ENCODE data around the gene FRY.

The FRY gene

GRCh38 chr13:32153056-32153455 lies 121.5 kb downstream of the FRY start:
- H3K27ac ChIP-seq: no peak overlapping the region
- TF ChIP-seq ZFX (IDR thresholded peaks at IDR 0.05) (no peak), CTCF (conservative IDR thresholded peaks at IDR 0.05) (no peak)

- no peak overlapping the region for H3K27ac ChIP-seq
- no peak for TF ChIP-seq CTCF (conservative IDR thresholded peaks at IDR 0.05)
- TF ChIP-seq ZFX (IDR thresholded peaks at IDR 0.05): no peak
Observed at GRCh38 chr13:32159137-32159869, 127.7 kb downstream of the FRY start.

- no peak overlapping the region for H3K27ac ChIP-seq
- TF ChIP-seq ZFX (IDR thresholded peaks at IDR 0.05): no peak
- no peak for TF ChIP-seq CTCF (conservative IDR thresholded peaks at IDR 0.05)
Observed at GRCh38 chr13:32162395-32163005, 130.9 kb downstream of the FRY start.

GRCh38 chr13:32164622-32165268 lies 133.2 kb downstream of the FRY start:
- peak overlapping the region; percentile 29 for H3K27ac ChIP-seq
- TF ChIP-seq CTCF (conservative IDR thresholded peaks at IDR 0.05): peak; percentile 99
- TF ChIP-seq ZFX (IDR thresholded peaks at IDR 0.05): no peak

- TF ChIP-seq CTCF (conservative IDR thresholded peaks at IDR 0.05) (no peak), ZFX (IDR thresholded peaks at IDR 0.05) (no peak)
- H3K27ac ChIP-seq: no peak overlapping the region
Observed at GRCh38 chr13:32165796-32166195, 134.2 kb downstream of the FRY start.

GRCh38 chr13:32168131-32168530 lies 136.6 kb downstream of the FRY start:
- H3K27ac ChIP-seq: no peak overlapping the region
- TF ChIP-seq ZFX (IDR thresholded peaks at IDR 0.05): no peak
- no peak for TF ChIP-seq CTCF (conservative IDR thresholded peaks at IDR 0.05)

- H3K27ac ChIP-seq: no peak overlapping the region
- TF ChIP-seq CTCF (conservative IDR thresholded peaks at IDR 0.05) (no peak), ZFX (IDR thresholded peaks at IDR 0.05) (no peak)
Observed at GRCh38 chr13:32170841-32171240, 139.3 kb downstream of the FRY start.

All from C4-2B (cell line).